SK-N-SH treated with all-trans-retinoic acid at 6 μM for 48 hours (cell line): ENCODE measurements around the gene C16orf96.

Source experiments
- ATAC-seq: fragments of 200-7000 bp; cut with Tn5 transposase; 3 replicates; pipeline ENCODE4 v1.9.1; 2020; ENCODE audit warnings: mild to moderate bottlenecking, moderate library complexity
- ESRRG ChIP-seq: fragments of 250-450 bp; sonication (Bioruptor Pico); IDR thresholded peaks from 2 replicates; pipeline ENCODE4 v1.6.1; 2021; ENCODE audit warnings: mild to moderate bottlenecking
- GLIS3 ChIP-seq: fragments of 250-450 bp; sonication (Bioruptor Pico); IDR thresholded peaks from 2 replicates; pipeline ENCODE4 v1.5.0; 2020; ENCODE audit warnings: mild to moderate bottlenecking, moderate library complexity
- ISL1 ChIP-seq: fragments of 250-450 bp; sonication (Bioruptor Pico); IDR thresholded peaks from 2 replicates; pipeline ENCODE4 v2.1.2; 2022; ENCODE audit warnings: mild to moderate bottlenecking, moderate library complexity
- OSR1 ChIP-seq: fragments of 250-450 bp; sonication (Bioruptor Pico); IDR thresholded peaks from 2 replicates; pipeline ENCODE4 v1.8.0; 2022; ENCODE audit warnings: moderate library complexity, mild to moderate bottlenecking, inconsistent platforms
- PPARA ChIP-seq: fragments of 250-450 bp; sonication (Bioruptor Pico); IDR thresholded peaks from 2 replicates; pipeline ENCODE4 v1.5.0; 2020; ENCODE audit warnings: mild to moderate bottlenecking, borderline replicate concordance
- TOX ChIP-seq: fragments of 250-450 bp; sonication (Bioruptor Pico); IDR thresholded peaks from 2 replicates; pipeline ENCODE4 v1.8.0; 2021; ENCODE audit warnings: mild to moderate bottlenecking, moderate library complexity, borderline replicate concordance
- ZFP3 ChIP-seq: fragments of 250-450 bp; sonication (Bioruptor Pico); IDR thresholded peaks from 2 replicates; pipeline ENCODE4 v1.5.0; 2020; ENCODE audit warnings: mild to moderate bottlenecking, moderate library complexity
- ZNF565 ChIP-seq: fragments of 450-650 bp; formaldehyde crosslinking; conservative IDR thresholded peaks from 2 replicates; pipeline ENCODE4 v1.5.0; 2020; ENCODE audit warnings: low read depth, mild to moderate bottlenecking, moderate library complexity
- ZNF8 ChIP-seq: fragments of 450-650 bp; formaldehyde crosslinking; IDR thresholded peaks from 2 replicates; pipeline ENCODE4 v1.5.0; 2020; ENCODE audit warnings: mild to moderate bottlenecking, moderate library complexity

C16orf96 gene

DNA sequence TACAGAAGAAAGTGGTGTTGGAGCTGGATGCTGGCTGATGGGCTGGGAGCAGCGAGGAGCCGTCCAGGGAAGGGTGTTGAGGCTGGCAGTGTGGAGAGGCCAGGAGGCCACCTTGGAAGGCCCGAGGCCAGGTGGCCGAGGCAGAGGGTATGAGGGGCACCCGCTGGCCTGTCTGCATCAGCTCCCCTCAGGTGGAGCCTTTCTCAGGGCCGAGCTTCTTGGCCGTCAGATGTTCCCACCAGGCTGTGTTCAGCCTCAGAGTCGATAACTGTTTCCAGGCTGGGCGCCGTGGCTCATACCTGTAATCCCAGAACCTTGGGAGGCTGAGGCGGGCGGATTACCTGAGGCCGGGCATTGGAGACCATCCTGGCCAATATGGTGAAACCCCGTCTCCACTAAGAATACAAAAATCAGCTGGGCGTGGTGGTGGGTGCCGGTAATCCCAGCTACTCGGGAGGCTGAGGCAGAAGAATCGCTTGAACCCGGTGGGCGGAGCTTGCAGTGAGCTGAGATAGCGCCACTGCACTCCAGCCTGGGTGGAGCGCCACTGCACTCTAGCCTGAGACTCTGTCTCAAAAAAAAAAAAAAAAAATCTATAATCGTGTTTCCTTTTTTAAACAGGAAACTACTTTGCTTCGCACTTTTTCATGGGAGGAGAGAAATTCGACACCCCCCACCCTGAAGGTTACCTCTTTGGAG lies 93.8 kb downstream of the C16orf96 start:
- ATAC-seq = no peak; the same call in 2 of the 3 replicates
- TF ChIP-seq ZFP3 (no peak), GLIS3 (CRISPR knock-in tag) (no peak), PPARA (no peak), ISL1 (CRISPR knock-in tag) (no peak), ZNF565 (CRISPR knock-in tag) (no peak), ZNF8 (CRISPR knock-in tag) (no peak), OSR1 (CRISPR knock-in tag) (no peak), ESRRG (no peak), TOX (no peak)
